Midbrain (tissue), 1 donor: ENCODE results near the gene CELF3.
"Not testable (repeated sequence)": the region's sequence is repeated elsewhere in the genome, so short reads cannot be mapped to it uniquely, and the experiment has no call there.

ENCODE experiments used
- DNase-seq: peaks from one replicate; lab custom pipeline; 2025; lab: John Stamatoyannopoulos, UW

The CELF3 gene

GRCh38 chr1:151716771-151717631 is at the start of gene CELF3:
Gene CELF3 (minus strand): TSS chr1:151716803. CDS start chr1:151716020, 783 bp downstream.
- peak; percentile 70 for DNase-seq

- no peak for DNase-seq
Measured at GRCh38 chr1:151763990-151764389, 47.4 kb upstream of the CELF3 start.

GRCh38 chr1:151762941-151763921 is 46.6 kb upstream of the CELF3 start, which contains the start of gene MRPL9:
Gene MRPL9 (minus strand): TSS chr1:151763496. CDS start chr1:151763479, 17 bp downstream.
- peak; percentile 79 for DNase-seq

- DNase-seq: no peak
Measured at GRCh38 chr1:151760597-151761385, 44.2 kb upstream of the CELF3 start.

GRCh38 chr1:151759241-151759640 is 42.6 kb upstream of the CELF3 start:
- DNase-seq: no peak

GRCh38 chr1:151756291-151756690 is 39.7 kb upstream of the CELF3 start:
- DNase-seq: no peak

- no peak for DNase-seq
Measured at GRCh38 chr1:151741516-151741915, 24.9 kb upstream of the CELF3 start.

GRCh38 chr1:151739590-151740355 is 23.2 kb upstream of the CELF3 start:
- no peak for DNase-seq

- DNase-seq: no peak
Measured at GRCh38 chr1:151737479-151737878, 20.9 kb upstream of the CELF3 start.

GRCh38 chr1:151737026-151737425 is 20.4 kb upstream of the CELF3 start:
- DNase-seq: no peak

GRCh38 chr1:151733995-151734394 is 17.4 kb upstream of the CELF3 start:
- DNase-seq: not testable (repeated sequence)

GRCh38 chr1:151733126-151733525 is 16.5 kb upstream of the CELF3 start:
- DNase-seq: no peak

GRCh38 chr1:151729966-151730291 is 13.3 kb upstream of the CELF3 start:
- DNase-seq: no peak

GRCh38 chr1:151729157-151729965 is 12.8 kb upstream of the CELF3 start:
- no peak for DNase-seq

GRCh38 chr1:151728151-151729054 is 11.8 kb upstream of the CELF3 start:
- DNase-seq: peak; percentile 36

- no peak for DNase-seq
Measured at GRCh38 chr1:151723726-151724370, 7.2 kb upstream of the CELF3 start.

GRCh38 chr1:151721788-151722510 is 5.3 kb upstream of the CELF3 start:
- DNase-seq: no peak
